HEK293 (cell line): Measurements from ENCODE around the gene TBRG1.

Source experiments
- BCL11A ChIP-seq: fragments of 450-650 bp; formaldehyde crosslinking; IDR thresholded peaks from 2 replicates; pipeline ENCODE4 v1.5.1; 2016; ENCODE audit warnings: low read depth, missing biosample characterization, missing genetic modification characterization
- CTCF ChIP-seq: fragments of 450-650 bp; formaldehyde crosslinking; IDR thresholded peaks from 2 replicates; pipeline ENCODE4 v1.5.1; 2016; ENCODE audit warnings: missing biosample characterization, missing genetic modification characterization
- EGR2 ChIP-seq: fragments of 450-650 bp; formaldehyde crosslinking; IDR thresholded peaks from 2 replicates; pipeline ENCODE4 v1.5.1; 2016; ENCODE audit warnings: low read depth, missing biosample characterization, missing genetic modification characterization
- KLF8 ChIP-seq: fragments of 450-650 bp; formaldehyde crosslinking; IDR thresholded peaks from 2 replicates; pipeline ENCODE4 v1.5.1; 2016; ENCODE audit warnings: missing biosample characterization, missing genetic modification characterization
- YY1 ChIP-seq: fragments of 450-650 bp; formaldehyde crosslinking; IDR thresholded peaks from 2 replicates; pipeline ENCODE4 v1.5.1; 2018; ENCODE audit warnings: missing biosample characterization, missing genetic modification characterization
- ZNF513 ChIP-seq: fragments of 450-650 bp; IDR thresholded peaks from 2 replicates; pipeline ENCODE4 v1.5.1; 2018; ENCODE audit warnings: missing biosample characterization, missing genetic modification characterization
- ZXDB ChIP-seq: fragments of 450-650 bp; formaldehyde crosslinking; IDR thresholded peaks from 2 replicates; pipeline ENCODE4 v1.5.1; 2016; ENCODE audit warnings: missing biosample characterization, missing genetic modification characterization

GRCh38 chr11:124662106-124662505 is 39.4 kb downstream of the TBRG1 start:
- no peak for TF ChIP-seq CTCF (tag by site-specific recombination)
- no peak for TF ChIP-seq YY1
- no peak for TF ChIP-seq ZXDB (tag by site-specific recombination)
- TF ChIP-seq KLF8 (tag by site-specific recombination), result no peak
- TF ChIP-seq EGR2, result no peak
- no peak for TF ChIP-seq BCL11A (tag by site-specific recombination)
- TF ChIP-seq ZNF513, result no peak
